ENCODE data around the gene CCDC57.

The CCDC57 gene

GRCh38 chr17:82241183-82241925 lies 28.7 kb upstream of the CCDC57 start:
- H3K36me3 ChIP-seq = peaks cover 78% of the 10 kb centered on the region
- H3K4me2 ChIP-seq = peak overlapping the region; percentile 99
- peak overlapping the region; percentile 63 for H3K27ac ChIP-seq
- no peak overlapping the region for H3K4me3 ChIP-seq
- peaks cover 100% of the 10 kb centered on the region for H4K20me1 ChIP-seq
- H3K9me3 ChIP-seq = no peaks in the 10 kb centered on the region
- peaks cover 87% of the 10 kb centered on the region for H3K4me1 ChIP-seq
- H3K27me3 ChIP-seq = no peaks in the 10 kb centered on the region
- TF ChIP-seq Cebpa-rat (IDR thresholded peaks at IDR 0.05) = no peak
- H3K9ac ChIP-seq = peak overlapping the region; percentile 45

GRCh38 chr17:82240506-82241182 lies 28.0 kb upstream of the CCDC57 start:
- Histone ChIP-seq H3K27me3 (no peaks in the 10 kb centered on the region), H3K4me1 (peaks cover 87% of the 10 kb centered on the region), H3K27ac (peak overlapping the region; percentile 63), H3K4me3 (no peak overlapping the region), H3K36me3 (peaks cover 77% of the 10 kb centered on the region), H3K9ac (peak overlapping the region; percentile 45), H3K9me3 (no peaks in the 10 kb centered on the region), H3K4me2 (peak overlapping the region; percentile 99), H4K20me1 (peaks cover 100% of the 10 kb centered on the region)
- TF ChIP-seq Cebpa-rat (IDR thresholded peaks at IDR 0.05) = no peak

- H3K4me1 ChIP-seq = peaks cover 87% of the 10 kb centered on the region
- H3K27me3 ChIP-seq = no peaks in the 10 kb centered on the region
- peaks cover 100% of the 10 kb centered on the region for H4K20me1 ChIP-seq
- peak overlapping the region; percentile 58 for H3K9ac ChIP-seq
- H3K36me3 ChIP-seq = peaks cover 73% of the 10 kb centered on the region
- peak overlapping the region; percentile 99 for H3K4me2 ChIP-seq
- H3K27ac ChIP-seq = peak overlapping the region; percentile 63
- no peak overlapping the region for H3K4me3 ChIP-seq
- no peaks in the 10 kb centered on the region for H3K9me3 ChIP-seq
- TF ChIP-seq Cebpa-rat (IDR thresholded peaks at IDR 0.05) = no peak
Observed at GRCh38 chr17:82239926-82240505, 27.4 kb upstream of the CCDC57 start.

- Histone ChIP-seq H4K20me1 (peaks cover 100% of the 10 kb centered on the region), H3K4me2 (peak overlapping the region; percentile 99), H3K4me3 (no peak overlapping the region), H3K9ac (0 out of 2 replicates have a peak overlapping the region, but pooled peaks have one; percentile 58), H3K27ac (peak overlapping the region; percentile 63), H3K27me3 (no peaks in the 10 kb centered on the region), H3K4me1 (peaks cover 92% of the 10 kb centered on the region), H3K36me3 (peaks cover 67% of the 10 kb centered on the region), H3K9me3 (no peaks in the 10 kb centered on the region)
- no peak for TF ChIP-seq Cebpa-rat (IDR thresholded peaks at IDR 0.05)
Observed at GRCh38 chr17:82239401-82239925, 26.8 kb upstream of the CCDC57 start.

DNA sequence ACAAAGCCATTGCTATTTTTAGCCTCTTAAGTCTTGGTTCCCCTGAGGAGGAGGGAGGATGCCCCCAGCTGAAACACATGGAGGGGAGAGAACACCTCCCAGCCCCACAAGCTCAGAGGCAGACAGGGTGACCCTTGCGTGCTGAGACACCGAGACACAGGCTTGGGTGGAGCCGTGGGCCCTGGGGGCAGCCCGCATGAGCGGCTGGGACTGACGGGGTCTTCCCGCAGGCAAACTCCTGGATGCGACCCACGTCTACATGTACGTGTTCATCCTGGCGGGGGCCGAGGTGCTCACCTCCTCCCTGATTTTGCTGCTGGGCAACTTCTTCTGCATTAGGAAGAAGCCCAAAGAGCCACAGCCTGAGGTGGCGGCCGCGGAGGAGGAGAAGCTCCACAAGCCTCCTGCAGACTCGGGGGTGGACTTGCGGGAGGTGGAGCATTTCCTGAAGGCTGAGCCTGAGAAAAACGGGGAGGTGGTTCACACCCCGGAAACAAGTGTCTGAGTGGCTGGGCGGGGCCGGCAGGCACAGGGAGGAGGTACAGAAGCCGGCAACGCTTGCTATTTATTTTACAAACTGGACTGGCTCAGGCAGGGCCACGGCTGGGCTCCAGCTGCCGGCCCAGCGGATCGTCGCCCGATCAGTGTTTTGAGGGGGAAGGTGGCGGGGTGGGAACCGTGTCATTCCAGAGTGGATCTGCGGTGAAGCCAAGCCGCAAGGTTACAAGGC lies 26.0 kb upstream of the CCDC57 start:
- Histone ChIP-seq H3K9me3 (no peaks in the 10 kb centered on the region), H3K4me1 (peaks cover 98% of the 10 kb centered on the region), H3K9ac (peak overlapping the region; percentile 56), H3K4me3 (peak overlapping the region; percentile 47), H3K27ac (peak overlapping the region; percentile 75), H3K4me2 (peak overlapping the region; percentile 99), H4K20me1 (peaks cover 100% of the 10 kb centered on the region), H3K36me3 (peaks cover 59% of the 10 kb centered on the region), H3K27me3 (no peaks in the 10 kb centered on the region)
- no peak for TF ChIP-seq Cebpa-rat (IDR thresholded peaks at IDR 0.05)

- Histone ChIP-seq H4K20me1 (peaks cover 100% of the 10 kb centered on the region), H3K4me3 (peak overlapping the region; percentile 47), H3K9ac (peak overlapping the region; percentile 56), H3K4me2 (peak overlapping the region; percentile 99), H3K27me3 (no peaks in the 10 kb centered on the region), H3K27ac (peak overlapping the region; percentile 75), H3K9me3 (no peaks in the 10 kb centered on the region), H3K36me3 (peaks cover 52% of the 10 kb centered on the region), H3K4me1 (peaks cover 99% of the 10 kb centered on the region)
- no peak for TF ChIP-seq Cebpa-rat (IDR thresholded peaks at IDR 0.05)
Observed at GRCh38 chr17:82237746-82238471, 25.3 kb upstream of the CCDC57 start.

DNA sequence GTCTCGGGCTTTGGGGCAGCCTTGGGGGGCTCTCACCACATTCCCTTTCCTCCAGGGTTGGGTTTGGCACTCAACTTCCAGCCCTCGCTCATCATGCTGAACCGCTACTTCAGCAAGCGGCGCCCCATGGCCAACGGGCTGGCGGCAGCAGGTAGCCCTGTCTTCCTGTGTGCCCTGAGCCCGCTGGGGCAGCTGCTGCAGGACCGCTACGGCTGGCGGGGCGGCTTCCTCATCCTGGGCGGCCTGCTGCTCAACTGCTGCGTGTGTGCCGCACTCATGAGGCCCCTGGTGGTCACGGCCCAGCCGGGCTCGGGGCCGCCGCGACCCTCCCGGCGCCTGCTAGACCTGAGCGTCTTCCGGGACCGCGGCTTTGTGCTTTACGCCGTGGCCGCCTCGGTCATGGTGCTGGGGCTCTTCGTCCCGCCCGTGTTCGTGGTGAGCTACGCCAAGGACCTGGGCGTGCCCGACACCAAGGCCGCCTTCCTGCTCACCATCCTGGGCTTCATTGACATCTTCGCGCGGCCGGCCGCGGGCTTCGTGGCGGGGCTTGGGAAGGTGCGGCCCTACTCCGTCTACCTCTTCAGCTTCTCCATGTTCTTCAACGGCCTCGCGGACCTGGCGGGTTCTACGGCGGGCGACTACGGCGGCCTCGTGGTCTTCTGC lies 24.6 kb upstream of the CCDC57 start:
- H3K36me3 ChIP-seq = peaks cover 45% of the 10 kb centered on the region
- H3K4me2 ChIP-seq = peak overlapping the region; percentile 99
- H3K27ac ChIP-seq = peak overlapping the region; percentile 75
- no peaks in the 10 kb centered on the region for H3K9me3 ChIP-seq
- peak overlapping the region; percentile 47 for H3K4me3 ChIP-seq
- no peaks in the 10 kb centered on the region for H3K27me3 ChIP-seq
- H4K20me1 ChIP-seq = peaks cover 99% of the 10 kb centered on the region
- H3K4me1 ChIP-seq = peaks cover 98% of the 10 kb centered on the region
- H3K9ac ChIP-seq = peak overlapping the region; percentile 56
- no peak for TF ChIP-seq Cebpa-rat (IDR thresholded peaks at IDR 0.05)

GRCh38 chr17:82236142-82236971 lies 23.7 kb upstream of the CCDC57 start:
- Histone ChIP-seq H3K36me3 (peaks cover 39% of the 10 kb centered on the region), H3K27ac (peak overlapping the region; percentile 75; the same call in 1 of the 2 replicates), H4K20me1 (peaks cover 99% of the 10 kb centered on the region)

More at GRCh38 chr17:82236142-82236971, 23.7 kb upstream of the CCDC57 start:
- Histone ChIP-seq H3K4me1 (peaks cover 99% of the 10 kb centered on the region), H3K4me2 (peak overlapping the region; percentile 99), H3K9me3 (no peaks in the 10 kb centered on the region), H3K27me3 (no peaks in the 10 kb centered on the region), H3K4me3 (peak overlapping the region; percentile 47), H3K9ac (peak overlapping the region; percentile 56)
- no peak for TF ChIP-seq Cebpa-rat (IDR thresholded peaks at IDR 0.05)

Data from BLaER1 (cell line).